ENCODE data around the gene METAP2.

The METAP2 gene

DNA sequence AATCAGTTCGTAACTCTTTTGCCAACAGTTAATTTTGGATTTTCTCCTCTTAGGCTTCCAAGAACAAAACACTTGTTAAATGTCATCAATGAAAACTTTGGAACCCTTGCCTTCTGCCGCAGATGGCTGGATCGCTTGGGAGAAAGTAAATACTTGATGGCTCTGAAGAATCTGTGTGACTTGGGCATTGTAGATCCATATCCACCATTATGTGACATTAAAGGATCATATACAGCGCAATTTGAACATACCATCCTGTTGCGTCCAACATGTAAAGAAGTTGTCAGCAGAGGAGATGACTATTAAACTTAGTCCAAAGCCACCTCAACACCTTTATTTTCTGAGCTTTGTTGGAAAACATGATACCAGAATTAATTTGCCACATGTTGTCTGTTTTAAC, 39.6 kb downstream of the METAP2 start:
- no peak for DNase-seq (ENCODE audit: low read depth, low spot score)

- DNase-seq (ENCODE audit: low read depth, low spot score), result no peak
These were observed 41.2 kb downstream of the METAP2 start for GRCh38 chr12:95515197-95515596.

DNA sequence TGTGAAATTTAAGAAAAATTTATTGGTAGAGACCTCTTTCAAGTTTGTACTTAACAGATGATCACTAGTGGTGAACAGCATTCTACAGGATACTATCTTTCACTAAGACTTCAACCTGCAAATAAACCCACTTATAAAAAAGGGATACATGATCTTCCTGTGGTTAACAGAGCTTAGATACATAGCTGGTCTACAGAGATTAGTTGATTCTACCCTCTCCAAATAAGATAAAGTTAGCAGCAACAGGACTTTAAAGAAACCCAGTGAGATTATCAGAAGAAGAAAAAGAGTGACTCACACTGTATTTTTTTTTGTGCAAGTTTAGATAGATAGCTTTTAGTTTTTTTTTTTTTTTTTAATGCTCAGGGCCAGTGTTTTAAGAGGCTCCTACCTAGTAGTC, 42.8 kb downstream of the METAP2 start:
- DNase-seq (ENCODE audit: low read depth, low spot score), result no peak

DNA sequence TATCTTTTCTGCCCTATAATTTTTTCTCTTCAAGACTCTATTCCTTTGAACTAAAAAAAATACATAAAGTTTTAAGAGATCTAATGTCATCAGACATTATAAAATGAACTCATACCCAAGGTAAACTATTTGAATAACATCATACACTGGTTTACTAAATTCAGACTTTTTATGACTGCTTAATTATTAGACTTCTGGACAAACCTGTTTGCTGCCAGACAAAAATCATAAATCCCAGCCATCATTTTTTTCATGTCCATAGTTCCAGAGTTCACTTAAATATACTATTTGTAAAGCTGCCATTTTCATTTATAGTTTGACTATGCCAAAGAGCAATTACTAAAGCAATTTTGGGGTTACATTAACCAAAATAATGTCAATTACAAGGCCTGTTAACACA, 43.3 kb downstream of the METAP2 start:
- DNase-seq (ENCODE audit: low read depth, low spot score), result no peak

- no peak for DNase-seq (ENCODE audit: low read depth, low spot score)
These were observed 45.0 kb downstream of the METAP2 start for GRCh38 chr12:95518944-95519343.

- DNase-seq (ENCODE audit: low read depth, low spot score), result no peak
These were observed 46.9 kb downstream of the METAP2 start for GRCh38 chr12:95520816-95521215.

GRCh38 chr12:95522692-95523091, 48.7 kb downstream of the METAP2 start:
- no peak for DNase-seq (ENCODE audit: low read depth, low spot score)

- DNase-seq (ENCODE audit: low read depth, low spot score), result no peak
These were observed 54.5 kb downstream of the METAP2 start for GRCh38 chr12:95528431-95528830.

DNA sequence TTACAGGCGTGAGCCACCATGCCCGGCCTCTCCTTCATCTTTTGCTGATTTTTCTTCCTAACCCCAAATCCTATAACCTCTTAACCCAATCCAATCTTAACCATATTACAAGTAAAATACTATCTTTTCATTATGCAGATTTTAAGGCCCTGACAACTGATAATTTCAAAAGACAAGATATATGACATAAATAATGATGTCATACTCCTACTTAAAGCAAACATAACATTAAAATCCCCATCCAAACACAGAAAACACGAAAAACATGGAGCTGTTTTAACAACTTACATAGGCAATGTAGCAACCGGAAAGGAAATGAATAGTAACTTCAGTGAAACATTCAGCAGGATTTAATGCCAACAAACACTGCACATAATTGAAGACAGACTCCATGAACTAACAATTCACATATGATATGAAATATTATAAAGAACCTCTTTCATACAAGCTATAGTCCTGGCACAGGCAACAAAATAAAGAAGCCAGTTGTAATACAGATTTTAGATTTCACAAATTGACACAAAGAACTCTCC, 55.8 kb downstream of the METAP2 start:
- DNase-seq (ENCODE audit: low read depth, low spot score), result no peak

DNA sequence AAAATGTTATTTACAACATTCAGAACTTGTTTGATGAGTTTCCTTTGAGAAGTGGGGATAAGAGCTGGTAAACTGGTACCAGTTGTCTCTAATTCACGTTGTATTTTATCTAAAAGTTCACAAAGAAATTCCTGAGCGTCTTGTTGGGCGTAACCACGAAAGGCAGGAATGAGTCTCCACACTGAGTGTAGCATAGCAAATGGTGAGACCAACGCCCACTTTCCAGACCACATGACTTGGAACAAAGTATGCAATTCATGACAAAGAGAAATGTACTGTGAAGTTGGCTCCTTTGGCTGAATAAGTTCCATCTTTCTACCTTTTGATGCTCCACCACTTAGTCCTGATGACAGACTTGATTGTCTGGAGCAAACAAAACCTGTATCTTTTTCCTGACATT, 58.9 kb downstream of the METAP2 start:
- DNase-seq (ENCODE audit: low read depth, low spot score), result no peak

DNA sequence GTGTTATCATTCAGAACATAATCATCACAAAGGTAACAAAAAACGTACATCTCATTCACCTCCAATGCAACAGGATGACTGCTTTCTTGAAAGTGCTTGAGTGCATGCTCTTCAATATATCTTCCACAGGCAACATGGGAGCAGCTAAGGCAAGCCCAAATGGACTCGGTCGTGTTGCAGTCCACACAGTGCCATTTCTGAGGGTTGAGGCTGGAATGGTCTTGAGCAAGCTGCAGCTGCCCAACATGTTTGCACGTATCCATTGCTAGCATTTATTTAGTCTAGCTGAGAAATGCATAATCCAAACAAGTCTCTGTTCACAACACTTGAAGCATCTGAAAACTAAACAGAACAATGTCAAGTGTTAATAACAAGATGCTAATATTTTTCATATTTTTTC, 60.0 kb downstream of the METAP2 start:
- DNase-seq (ENCODE audit: low read depth, low spot score), result no peak

DNA sequence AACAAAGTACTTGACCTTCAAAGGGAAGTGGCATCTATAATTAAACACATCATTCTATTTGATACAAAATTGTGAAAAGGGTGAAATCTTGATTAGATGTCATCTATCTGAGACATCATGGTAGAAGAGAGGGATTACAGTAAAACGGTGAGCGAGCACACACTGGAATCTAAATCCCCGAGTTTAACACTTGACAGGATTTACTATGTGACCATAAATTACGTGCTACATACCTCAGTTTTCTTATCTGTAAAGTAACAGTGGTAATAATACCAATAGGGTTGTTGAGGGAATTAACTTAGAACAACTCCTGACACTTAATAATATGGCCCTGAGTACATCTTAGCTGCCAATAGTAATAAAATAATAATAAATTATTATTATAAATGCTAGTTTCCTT, 64.1 kb downstream of the METAP2 start:
- DNase-seq (ENCODE audit: low read depth, low spot score), result no peak

DNA sequence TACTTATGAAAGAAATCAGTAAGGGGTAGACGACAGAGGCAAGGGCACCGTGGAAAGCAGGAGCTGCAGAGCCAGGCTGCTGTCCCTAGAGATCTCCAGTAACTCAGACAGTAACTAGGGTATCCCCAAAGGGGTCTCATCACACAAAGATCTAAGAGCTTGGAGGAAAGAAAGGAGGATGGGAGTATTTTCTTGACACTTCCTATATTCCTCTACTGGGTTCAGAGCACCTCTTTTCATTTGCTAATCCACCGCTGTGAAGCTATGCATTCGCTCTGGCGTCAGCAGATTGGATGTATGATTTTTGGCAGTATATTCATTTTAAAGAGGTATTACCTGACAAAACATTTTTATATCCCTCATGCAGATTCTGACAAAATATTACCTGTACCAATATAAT, 64.7 kb downstream of the METAP2 start:
- DNase-seq (ENCODE audit: low read depth, low spot score), result no peak

DNA sequence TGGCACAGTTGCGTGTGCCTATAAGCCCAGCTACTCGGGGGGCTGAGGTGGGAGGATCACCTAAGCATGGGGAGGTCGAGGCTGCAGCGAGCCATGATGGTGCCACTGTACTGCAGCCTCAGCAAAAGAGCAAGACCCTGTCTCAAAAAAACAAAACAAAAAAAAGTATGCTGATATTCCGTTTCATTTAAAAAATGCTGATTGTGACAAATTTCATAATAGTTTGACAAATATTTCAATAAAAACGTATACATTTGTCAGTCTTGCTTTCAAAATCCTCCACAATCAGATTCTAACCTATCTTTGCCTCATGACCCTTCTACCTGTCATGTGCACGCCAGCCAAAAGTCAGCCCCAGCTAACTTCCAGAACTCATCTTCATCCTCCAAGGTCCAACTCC, 67.5 kb downstream of the METAP2 start:
- no peak for DNase-seq (ENCODE audit: low read depth, low spot score)

DNA sequence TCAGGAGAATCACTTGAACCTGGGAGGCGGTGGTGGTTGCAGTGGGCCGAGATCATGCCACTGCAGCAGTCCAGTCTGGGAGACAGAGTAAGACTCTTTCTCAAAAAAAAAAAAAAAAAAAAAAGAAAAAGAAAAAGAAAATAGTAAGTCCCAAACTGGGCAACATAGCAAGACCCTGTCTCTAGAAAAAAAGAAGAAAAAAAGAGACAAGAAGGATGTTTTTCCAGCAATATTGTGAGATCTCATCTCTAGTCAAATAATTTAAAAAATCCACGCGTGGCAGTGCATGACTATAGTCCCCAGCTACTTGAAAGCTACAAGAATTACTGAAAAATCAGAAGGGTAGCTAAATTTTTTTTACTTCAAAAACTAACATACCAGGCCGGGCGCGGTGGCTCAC, 69.4 kb downstream of the METAP2 start:
- no peak for DNase-seq (ENCODE audit: low read depth, low spot score)

GRCh38 chr12:95544756-95545155, 70.8 kb downstream of the METAP2 start:
- no peak for DNase-seq (ENCODE audit: low read depth, low spot score)

DNA sequence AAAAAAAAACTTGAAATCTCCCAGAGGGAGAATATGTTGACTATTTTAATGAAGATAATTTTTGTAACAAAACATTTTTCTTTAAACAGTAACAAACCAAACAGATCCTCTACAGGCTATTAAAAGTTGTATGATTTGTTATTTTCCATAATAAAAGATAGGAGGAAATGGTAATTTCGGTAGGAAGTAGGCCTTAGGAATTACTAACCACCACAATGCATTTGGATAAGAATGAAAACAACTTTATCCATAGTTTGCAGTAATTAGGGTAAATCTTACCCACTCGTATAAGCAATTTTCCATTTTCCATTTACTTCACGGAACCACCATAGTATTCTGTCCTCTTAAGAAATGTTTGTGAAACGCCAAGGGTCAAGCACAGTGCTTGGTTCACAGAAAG, 71.4 kb downstream of the METAP2 start:
- no peak for DNase-seq (ENCODE audit: low read depth, low spot score)

GRCh38 chr12:95545731-95546490, 72.0 kb downstream of the METAP2 start:
- DNase-seq (ENCODE audit: low read depth, low spot score), result no peak

DNA sequence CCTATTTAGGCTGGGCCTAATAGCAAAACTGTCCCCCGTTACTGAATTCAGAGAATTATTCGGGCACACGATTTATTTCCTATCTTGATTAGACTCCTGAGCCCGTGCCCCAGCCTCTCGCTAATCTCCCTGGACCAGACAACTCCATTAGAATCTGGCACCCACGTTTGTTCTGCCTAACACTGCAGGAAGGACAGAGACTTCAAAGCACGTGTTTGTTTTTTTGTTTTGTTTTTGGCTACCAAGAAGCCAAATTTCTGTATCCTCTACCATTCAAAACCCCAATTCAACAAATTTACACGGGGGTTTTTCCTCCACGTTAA, 72.5 kb downstream of the METAP2 start:
- peak; percentile 24 for DNase-seq (ENCODE audit: low read depth, low spot score)

- peak; percentile 43 for DNase-seq (ENCODE audit: low read depth, low spot score)
These were observed 73.6 kb downstream of the METAP2 start for GRCh38 chr12:95547522-95548055.

DNA sequence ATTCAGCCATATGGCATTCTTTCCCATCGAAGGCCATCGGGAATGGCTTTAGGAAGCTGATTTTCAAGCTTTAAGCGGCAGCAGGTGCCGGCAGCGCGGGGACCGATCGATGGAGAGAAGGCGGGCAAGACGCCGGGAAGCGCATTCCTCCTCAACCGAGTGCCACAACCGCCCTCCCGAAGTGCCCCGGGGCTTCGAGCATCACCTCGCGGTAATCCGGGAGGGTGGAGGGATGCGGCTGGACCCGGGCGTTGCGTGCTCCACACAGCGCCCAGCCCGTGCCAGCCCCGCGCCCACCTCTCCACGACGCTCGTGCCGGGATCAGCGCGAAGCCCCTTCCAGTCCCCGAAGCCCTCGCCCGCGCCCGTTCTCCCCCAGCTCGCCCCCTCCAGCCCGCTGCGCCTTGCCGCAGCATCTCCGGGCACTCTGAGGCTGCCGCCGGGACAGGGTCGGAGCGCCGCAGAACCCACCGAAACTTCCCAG, 74.1 kb downstream of the METAP2 start:
- DNase-seq (ENCODE audit: low read depth, low spot score), result peak; percentile 74

GRCh38 chr12:95548539-95549391, 74.8 kb downstream of the METAP2 start:
- peak; percentile 54 for DNase-seq (ENCODE audit: low read depth, low spot score)

Data from ELF-1 (cell line).